H1 (cell line): Measurements from ENCODE around the gene SP9. TPM values are rescaled to one million over a fixed set of nuclear protein-coding genes. Genes with fewer than 3 reads are reported as not detected.

Experiments
- CTCF ChIA-PET: fragments of 300-600 bp; sonication (Branson Sonifier 250); formaldehyde crosslinking; loops from one replicate; lab custom pipeline; 2021; ENCODE audit not compliant: partially characterized antibody; lab: Charles Lee
- POLR2A ChIA-PET: fragments of 300-600 bp; sonication (Branson Sonifier 250); formaldehyde crosslinking; loops from one replicate; lab custom pipeline; 2021; ENCODE audit warnings: inconsistent platforms; ENCODE audit not compliant: partially characterized antibody; lab: Charles Lee
- DNase-seq, 2 experiments: peaks; one replicate each; pipeline versions ENCODE4 v3.0.0 to v3.0.0-alpha.2; 2010 to 2022; ENCODE audit warnings: low spot score in 2 of 2, low read depth in 1 of 2, mixed read lengths in 1 of 2
- FAIRE-seq: peaks from 2 replicates; lab custom pipeline; 2011; peaks lifted over from hg19 to GRCh38; lab: Jason Lieb, UNC
- H2AFZ ChIP-seq: 2 replicates; pipeline ENCODE4 v1.8.1; 2012; ENCODE audit warnings: low read length, inconsistent platforms
- H2AK5ac ChIP-seq: 2 replicates; pipeline ENCODE4 v1.6.1; 2013; ENCODE audit warnings: low read depth, low read length
- H2BK120ac ChIP-seq: replicated peaks from 2 replicates; pipeline ENCODE3; 2013; ENCODE audit warnings: low read depth, low read length, inconsistent platforms
- H2BK12ac ChIP-seq: 2 replicates; pipeline ENCODE4 v1.6.1; 2013; ENCODE audit warnings: low read depth, low read length
- H2BK15ac ChIP-seq: 2 replicates; pipeline ENCODE4 v1.6.1; 2013; ENCODE audit warnings: low read length
- H2BK20ac ChIP-seq: 2 replicates; pipeline ENCODE4 v1.6.1; 2013; ENCODE audit warnings: low read length
- H2BK5ac ChIP-seq: 2 replicates; pipeline ENCODE4 v1.6.1; 2013; ENCODE audit warnings: low read depth, low read length
- H3K14ac ChIP-seq: 2 replicates; pipeline ENCODE4 v1.6.1; 2013; ENCODE audit warnings: inconsistent platforms; ENCODE audit not compliant: insufficient read length
- H3K18ac ChIP-seq: 2 replicates; pipeline ENCODE4 v1.6.1; 2013; ENCODE audit warnings: low read length; ENCODE audit errors: extremely low read depth
- H3K23ac ChIP-seq: 2 replicates; pipeline ENCODE4 v1.6.1; 2013; ENCODE audit warnings: inconsistent platforms; ENCODE audit not compliant: insufficient read length
- H3K23me2 ChIP-seq: 2 replicates; pipeline ENCODE4 v1.6.1; 2013; ENCODE audit warnings: low read depth, low read length
- H3K27ac ChIP-seq: 2 replicates; pipeline ENCODE4 v1.6.1; 2011; ENCODE audit warnings: low read depth, low read length, inconsistent platforms
- H3K27me3 ChIP-seq, 4 experiments: replicated peaks in 1 of 4; 1 replicate in 1 of 4; 2 replicates in 3 of 4; pipeline versions ENCODE4 v1.6.1 to v1.8.1; 2011 to 2013; ENCODE audit warnings: low read length in 3 of 4, mild to moderate bottlenecking in 3 of 4, inconsistent platforms in 2 of 4, mixed read lengths in 2 of 4, moderate library complexity in 1 of 4; ENCODE audit not compliant: control insufficient read depth in 3 of 4, insufficient read depth in 3 of 4; ENCODE audit errors: extremely low read depth in 1 of 4
- H3K36me3 ChIP-seq, 4 experiments: 2 replicates each; pipeline versions ENCODE4 v1.6.1 to v1.8.1; 2011 to 2013; ENCODE audit warnings: mild to moderate bottlenecking in 4 of 4, low read length in 3 of 4, moderate library complexity in 2 of 4, control low read depth in 1 of 4, inconsistent platforms in 1 of 4; ENCODE audit not compliant: insufficient read depth in 4 of 4, control insufficient read depth in 2 of 4
- H3K4ac ChIP-seq: replicated peaks from 2 replicates; pipeline ENCODE3; 2013; ENCODE audit warnings: low read length, low read depth, mixed read lengths, inconsistent platforms; ENCODE audit not compliant: insufficient read length
- H3K4me1 ChIP-seq, 4 experiments: replicated peaks in 1 of 4; 1 replicate in 1 of 4; 2 replicates in 3 of 4; pipeline versions ENCODE4 v1.6.1 to v1.8.1; 2011 to 2013; ENCODE audit warnings: low read length in 3 of 4, inconsistent platforms in 2 of 4, mixed read lengths in 1 of 4; ENCODE audit not compliant: insufficient read depth in 4 of 4, control insufficient read depth in 3 of 4
- H3K4me2 ChIP-seq, 2 experiments: 2 replicates each; pipeline versions ENCODE4 v1.6.1 to v1.8.1; 2011 to 2013; ENCODE audit warnings: low read depth in 2 of 2, low read length in 2 of 2, control low read depth in 1 of 2, inconsistent platforms in 1 of 2, mild to moderate bottlenecking in 1 of 2; ENCODE audit not compliant: insufficient read depth in 1 of 2
- H3K4me3 ChIP-seq, 4 experiments: fragments of 200-600, 300-600 bp in 1 of 4; sonication (generic), shearing (Covaris generic), sonication (Bioruptor Twin) in 1 of 4; 2 replicates each; pipeline versions ENCODE4 v1.5.1 to v1.8.1; 2011 to 2016; ENCODE audit warnings: low read length in 4 of 4, low read depth in 3 of 4, control low read depth in 2 of 4, inconsistent platforms in 2 of 4, mild to moderate bottlenecking in 2 of 4, mixed read lengths in 1 of 4, moderate library complexity in 1 of 4; ENCODE audit not compliant: insufficient read depth in 2 of 4; ENCODE audit errors: extremely low read depth in 1 of 4
- H3K56ac ChIP-seq: replicated peaks from 2 replicates; pipeline ENCODE3; 2013; ENCODE audit warnings: low read depth, mild to moderate bottlenecking, mixed read lengths, low read length, inconsistent platforms; ENCODE audit not compliant: insufficient read length
- H3K79me1 ChIP-seq: 2 replicates; pipeline ENCODE4 v1.6.1; 2013; ENCODE audit warnings: low read depth, low read length, control low read depth
- H3K79me2 ChIP-seq, 2 experiments: 2 replicates each; pipeline versions ENCODE4 v1.6.1 to v1.8.1; 2012 to 2013; ENCODE audit warnings: low read length in 2 of 2, mild to moderate bottlenecking in 2 of 2, inconsistent platforms in 1 of 2; ENCODE audit not compliant: insufficient read depth in 2 of 2, control insufficient read depth in 1 of 2
- H3K9ac ChIP-seq, 4 experiments: replicated peaks in 1 of 4; 1 replicate in 1 of 4; 2 replicates in 3 of 4; pipeline versions ENCODE4 v1.6.1 to v1.8.1; 2011 to 2013; ENCODE audit warnings: low read depth in 3 of 4, low read length in 3 of 4, control low read depth in 2 of 4, mild to moderate bottlenecking in 2 of 4, moderate library complexity in 2 of 4, inconsistent platforms in 1 of 4; ENCODE audit errors: extremely low read depth in 1 of 4
- H3K9me3 ChIP-seq, 2 experiments: 2 replicates each; pipeline versions ENCODE4 v1.6.1 to v1.8.1; 2012 to 2013; ENCODE audit warnings: mild to moderate bottlenecking in 2 of 2, moderate library complexity in 2 of 2, control low read depth in 1 of 2, inconsistent platforms in 1 of 2, low read depth in 1 of 2, low read length in 1 of 2, mixed read lengths in 1 of 2; ENCODE audit not compliant: insufficient read depth in 2 of 2
- H4K20me1 ChIP-seq, 2 experiments: replicated peaks in 1 of 2; 2 replicates each; pipeline versions ENCODE3 to v1.8.1; 2011 to 2013; ENCODE audit warnings: inconsistent platforms in 2 of 2, low read length in 2 of 2, mild to moderate bottlenecking in 1 of 2; ENCODE audit not compliant: insufficient read depth in 2 of 2, control insufficient read depth in 1 of 2
- H4K5ac ChIP-seq: 2 replicates; pipeline ENCODE4 v1.6.1; 2013; ENCODE audit warnings: low read length, low read depth, mixed read lengths, inconsistent platforms; ENCODE audit not compliant: insufficient read length
- H4K8ac ChIP-seq: 2 replicates; pipeline ENCODE4 v1.8.0; 2013; ENCODE audit warnings: mild to moderate bottlenecking, moderate library complexity, low read length, inconsistent platforms; ENCODE audit not compliant: insufficient read depth; ENCODE audit errors: extremely low read depth
- H4K91ac ChIP-seq: replicated peaks from 2 replicates; pipeline ENCODE3; 2013; ENCODE audit warnings: low read length, mixed read lengths, inconsistent platforms; ENCODE audit not compliant: insufficient read length
- BACH1 ChIP-seq: IDR thresholded peaks from 2 replicates; pipeline ENCODE4 v1.6.1; 2012; ENCODE audit warnings: low read length, improper control_type of control experiment
- RNF2 ChIP-seq: fragments of 200-900, 300-1000 bp; sonication (generic); IDR thresholded peaks from 2 replicates; pipeline ENCODE4 v1.7.1; 2016; ENCODE audit warnings: borderline replicate concordance, low read depth, mild to moderate bottlenecking, antibody characterized with exemption, low read length; ENCODE audit not compliant: poor library complexity, severe bottlenecking; ENCODE audit errors: missing control alignments
- SRF ChIP-seq: IDR thresholded peaks from 2 replicates; pipeline ENCODE4 v1.6.1; 2011; ENCODE audit warnings: mild to moderate bottlenecking, low read depth, low read length, moderate library complexity
- WGBS, 2 experiments: shearing (Covaris generic) in 1 of 2; methylation state at CpG; one replicate each; pipeline versions ENCODE4 v1.1.6 to v1.1.7; 2013 to 2015; ENCODE audit warnings: low lambda C conversion rate in 2 of 2, mixed read lengths in 2 of 2, inconsistent platforms in 1 of 2, low coverage in 1 of 2, missing lambda C conversion rate in 1 of 2; ENCODE audit not compliant: insufficient replicate concordance in 2 of 2, insufficient coverage in 1 of 2, insufficient read length in 1 of 2; ENCODE audit errors: extremely low coverage in 1 of 2, missing lambda C conversion rate in 1 of 2; 5-methylcytosine and 5-hydroxymethylcytosine counted together
- polyA plus RNA-seq, 7 experiments: library from polyadenylated mRNA; depleted of rRNA in 3 of 7; stranded (reverse) in 5 of 7; unstranded in 2 of 7; fragments of >200 nt in 5 of 7; fragments of 200-250 nt in 2 of 7; gene quantifications; 1 replicate in 5 of 7; 2 replicates in 1 of 7; 4 replicates in 1 of 7; pipeline versions ENCODE4 v1.2.1 to v1.2.3, GENCODE V29; 2011 to 2013; ENCODE audit warnings: missing spikeins in 2 of 7, mixed read lengths in 2 of 7
- total RNA-seq: library from RNA; stranded (reverse); fragmentation: NEBNext Ultra II Directional; extraction: Animal tissue kit (Norgen Biotek cat#: 25700); gene quantifications from 2 replicates; pipeline ENCODE4 v1.2.1, GENCODE V29; 2021

The SP9 gene
- total and polyA plus RNA-seq, 2 of the 8 experiments (the other 6 are each of a cell fraction or from before 2014, with no cell fraction given), result 0.03 to 0.11 TPM

GRCh38 chr2:174353004-174353403 lies 18.2 kb downstream of the SP9 start:
- POLR2A ChIA-PET, result no interaction called here
- Histone ChIP-seq H4K5ac (no peak overlapping the region), H2BK15ac (no peak overlapping the region), H2BK120ac (no peak overlapping the region), H2AK5ac (no peak overlapping the region), H4K8ac (no peak overlapping the region), H2BK12ac (no peak overlapping the region), H4K91ac (no peak overlapping the region), H3K27ac (no peak overlapping the region), H3K27me3 (no peaks in the 10 kb centered on the region), H3K79me1 (no peaks in the 10 kb centered on the region), H3K4ac (no peak overlapping the region), H3K9me3 (no peaks in the 10 kb centered on the region), H2AFZ (no peak overlapping the region), H3K36me3 (peaks cover 0 to 4% (median 0%) of the 10 kb centered on the region in 4 experiments; a peak in 1 of 8 replicates), H2BK5ac (no peak overlapping the region), H3K56ac (no peak overlapping the region), H3K79me2 (no peaks in the 10 kb centered on the region), H3K4me3 (no peak overlapping the region), H3K4me1 (no peaks in the 10 kb centered on the region), H3K18ac (no peak overlapping the region), H4K20me1 (no peaks in the 10 kb centered on the region), H2BK20ac (no peak overlapping the region), H3K14ac (no peak overlapping the region), H3K4me2 (no peak overlapping the region), H3K23me2 (no peaks in the 10 kb centered on the region), H3K23ac (no peak overlapping the region), H3K9ac (no peak overlapping the region)
- TF ChIP-seq SRF, result no peak
- TF ChIP-seq BACH1, result no peak
- no peak for TF ChIP-seq RNF2
- no peak for DNase-seq
- WGBS, 2 experiments, result 95% methylated on average over 1 of the region's 1 CpG; no CpG with 5 or more reads in 1 of the 2 experiments
- CTCF ChIA-PET, result interaction anchor here (1.1 to 1.8 kb wide), 3 partner anchors 8 to 27 kb away, joined by 4 to 5 read pairs (median 5); no protein-coding TSS in a partner anchor
- no peak for FAIRE-seq
